Bronchial epithelial cell (primary cell): ENCODE measurements around the gene C22orf31. TPM values are rescaled to one million over a fixed set of nuclear protein-coding genes. Genes with fewer than 3 reads are reported as not detected.

Experiments
- DNase-seq: peaks from one replicate; pipeline ENCODE4 v3.0.0-alpha.2; 2010; ENCODE audit warnings: low read depth
- FAIRE-seq: peaks from 2 replicates; lab custom pipeline; 2011; peaks lifted over from hg19 to GRCh38; lab: Jason Lieb, UNC
- H3K27me3 ChIP-seq: 2 replicates; pipeline ENCODE4 v1.5.1; 2011; ENCODE audit warnings: low read length; ENCODE audit not compliant: control insufficient read depth, insufficient read depth
- H3K36me3 ChIP-seq: 2 replicates; pipeline ENCODE4 v1.5.1; 2011; ENCODE audit warnings: low read length; ENCODE audit not compliant: control insufficient read depth, insufficient read depth
- H3K4me3 ChIP-seq: 2 replicates; pipeline ENCODE4 v1.5.1; 2011; ENCODE audit warnings: mild to moderate bottlenecking, low read depth, low read length, control low read depth
- total RNA-seq: library from RNA; depleted of rRNA; stranded (reverse); fragments of >200 nt; gene quantifications from 2 replicates; pipeline ENCODE4 v1.2.1, GENCODE V29; 2014
- TF ChIP-seq, protein P1 (sequence below): IDR thresholded peaks from 2 replicates; pipeline ENCODE4 v1.5.1; 2011; ENCODE audit warnings: mild to moderate bottlenecking, moderate library complexity, low read length, control low read depth, inconsistent platforms; ENCODE audit not compliant: insufficient read depth, severe bottlenecking

Gene C22orf31
- total RNA-seq, 1 donor from 2014 or later = not detected

DNA sequence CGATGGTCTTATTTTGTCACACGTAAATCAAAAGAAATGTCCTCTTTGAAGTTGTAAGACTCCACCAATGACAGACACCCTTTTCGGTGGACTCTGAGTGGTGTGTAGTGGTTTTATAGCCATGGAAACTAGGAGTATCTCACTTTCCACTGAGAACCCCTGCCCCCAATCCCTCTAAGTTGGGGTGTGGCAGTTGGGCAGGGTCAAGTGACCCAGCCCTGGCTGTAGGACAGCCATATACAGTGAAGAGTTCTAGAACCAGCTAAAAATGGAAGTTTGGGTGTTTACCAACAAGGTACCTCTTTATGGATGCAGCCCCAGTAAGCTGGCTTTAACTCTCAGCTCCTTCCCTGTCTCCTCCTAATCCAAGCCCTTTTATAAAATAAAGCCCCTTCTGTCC lies 5.2 kb downstream of the C22orf31 start:
- no peaks in the 10 kb centered on the region for H3K27me3 ChIP-seq
- H3K4me3 ChIP-seq = no peak overlapping the region
- TF ChIP-seq, protein P1, sequence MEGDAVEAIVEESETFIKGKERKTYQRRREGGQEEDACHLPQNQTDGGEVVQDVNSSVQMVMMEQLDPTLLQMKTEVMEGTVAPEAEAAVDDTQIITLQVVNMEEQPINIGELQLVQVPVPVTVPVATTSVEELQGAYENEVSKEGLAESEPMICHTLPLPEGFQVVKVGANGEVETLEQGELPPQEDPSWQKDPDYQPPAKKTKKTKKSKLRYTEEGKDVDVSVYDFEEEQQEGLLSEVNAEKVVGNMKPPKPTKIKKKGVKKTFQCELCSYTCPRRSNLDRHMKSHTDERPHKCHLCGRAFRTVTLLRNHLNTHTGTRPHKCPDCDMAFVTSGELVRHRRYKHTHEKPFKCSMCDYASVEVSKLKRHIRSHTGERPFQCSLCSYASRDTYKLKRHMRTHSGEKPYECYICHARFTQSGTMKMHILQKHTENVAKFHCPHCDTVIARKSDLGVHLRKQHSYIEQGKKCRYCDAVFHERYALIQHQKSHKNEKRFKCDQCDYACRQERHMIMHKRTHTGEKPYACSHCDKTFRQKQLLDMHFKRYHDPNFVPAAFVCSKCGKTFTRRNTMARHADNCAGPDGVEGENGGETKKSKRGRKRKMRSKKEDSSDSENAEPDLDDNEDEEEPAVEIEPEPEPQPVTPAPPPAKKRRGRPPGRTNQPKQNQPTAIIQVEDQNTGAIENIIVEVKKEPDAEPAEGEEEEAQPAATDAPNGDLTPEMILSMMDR = no peak
- no peak for FAIRE-seq
- no peak for DNase-seq
- no peaks in the 10 kb centered on the region for H3K36me3 ChIP-seq

DNA sequence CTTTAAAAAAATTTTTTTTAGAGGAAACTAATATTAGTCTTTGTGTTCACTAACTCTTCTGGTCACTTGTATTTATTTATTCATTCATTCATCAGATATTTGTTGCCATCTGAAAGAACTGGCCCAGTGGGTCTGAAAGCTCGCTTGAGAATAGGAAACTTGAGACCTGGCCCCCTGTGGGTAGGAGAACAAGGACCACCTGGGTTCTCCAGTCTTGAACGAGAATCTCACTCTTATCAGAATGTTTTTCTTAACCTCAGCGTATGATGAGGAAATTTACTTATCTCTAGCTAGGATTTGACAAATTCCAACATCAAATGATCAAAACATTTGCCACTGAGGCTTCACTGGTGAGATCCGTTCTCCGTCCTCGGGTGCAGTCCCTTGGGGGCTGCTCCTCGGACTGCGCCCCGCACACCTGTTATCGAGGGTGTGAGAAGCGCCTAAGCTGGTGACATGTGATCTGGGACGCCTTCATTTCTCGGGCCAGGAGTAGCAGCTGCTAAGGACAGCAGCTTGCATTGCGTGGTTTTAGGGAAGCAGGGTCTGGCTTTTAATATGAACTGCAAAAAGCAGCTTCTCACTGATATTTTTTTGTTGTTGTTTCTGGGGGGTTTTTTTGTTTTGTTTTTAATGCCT lies 6.3 kb downstream of the C22orf31 start:
- FAIRE-seq (no peak), DNase-seq (no peak)
- Histone ChIP-seq H3K4me3 (no peak overlapping the region), H3K27me3 (no peaks in the 10 kb centered on the region), H3K36me3 (no peaks in the 10 kb centered on the region)
- TF ChIP-seq, protein P1 = no peak

DNA sequence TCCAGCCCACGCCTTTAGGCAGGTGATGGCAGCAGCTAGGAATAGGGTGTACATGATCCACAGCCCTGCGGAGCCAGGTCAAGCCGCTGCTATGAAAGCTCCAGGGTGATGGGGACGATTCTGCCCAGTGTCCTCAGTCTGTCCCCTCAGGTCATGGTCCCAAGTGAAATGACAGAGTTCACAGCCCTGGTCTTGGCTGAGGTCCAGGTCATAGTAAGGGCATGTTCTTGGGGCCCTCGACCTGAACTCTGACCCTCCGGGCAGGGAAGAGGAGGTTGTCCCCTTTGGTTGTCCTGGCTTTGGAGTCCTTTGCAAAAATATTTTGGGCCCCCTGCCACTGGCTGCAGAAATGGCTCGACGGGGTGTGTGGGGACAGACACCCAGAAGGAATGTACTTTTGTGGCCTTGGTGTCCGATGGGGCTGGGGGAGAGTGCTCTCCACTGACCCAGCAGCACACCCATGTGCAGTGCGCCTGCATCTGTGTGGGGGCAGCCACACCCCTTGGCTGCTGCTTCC lies 7.3 kb downstream of the C22orf31 start:
- TF ChIP-seq, protein P1 = no peak
- DNase-seq (no peak), FAIRE-seq (no peak)
- Histone ChIP-seq H3K36me3 (peaks cover 4% of the 10 kb centered on the region), H3K27me3 (no peaks in the 10 kb centered on the region), H3K4me3 (no peak overlapping the region)

DNA sequence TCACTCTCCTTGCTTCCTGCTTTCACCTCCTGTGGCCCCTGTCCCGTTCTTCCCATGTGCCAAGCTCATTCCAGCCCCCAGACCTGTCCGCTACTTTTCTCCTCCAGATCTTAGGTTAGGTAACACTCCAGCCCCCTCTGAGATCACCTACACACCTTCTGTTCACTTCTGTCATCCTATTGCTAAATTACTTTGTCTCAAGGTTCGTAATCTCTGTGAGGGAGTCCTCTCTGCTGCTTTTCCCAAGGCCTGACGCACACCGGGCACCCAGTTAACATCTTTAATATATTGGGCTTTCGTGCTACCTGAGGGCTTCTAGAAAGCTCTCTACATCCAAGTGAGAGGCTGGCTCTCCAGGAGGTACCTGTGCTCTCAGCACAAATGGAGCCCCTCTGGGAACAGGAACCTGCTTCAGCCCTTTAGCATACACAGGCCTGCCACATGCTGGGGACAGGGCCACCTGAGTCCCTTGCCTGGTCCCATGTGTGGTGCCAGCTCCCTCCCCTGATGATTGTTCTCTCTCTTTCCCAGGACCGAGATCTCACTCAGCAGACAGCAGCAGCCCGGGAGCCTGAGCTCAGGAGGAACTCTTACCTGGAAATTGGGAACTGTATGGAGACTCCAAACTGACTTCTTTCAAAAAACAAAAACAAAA lies 8.5 kb downstream of the C22orf31 start:
- H3K27me3 ChIP-seq = no peaks in the 10 kb centered on the region
- H3K4me3 ChIP-seq = no peak overlapping the region
- TF ChIP-seq, protein P1 = no peak
- DNase-seq = no peak
- peaks cover 4% of the 10 kb centered on the region for H3K36me3 ChIP-seq
- FAIRE-seq = no peak

DNA sequence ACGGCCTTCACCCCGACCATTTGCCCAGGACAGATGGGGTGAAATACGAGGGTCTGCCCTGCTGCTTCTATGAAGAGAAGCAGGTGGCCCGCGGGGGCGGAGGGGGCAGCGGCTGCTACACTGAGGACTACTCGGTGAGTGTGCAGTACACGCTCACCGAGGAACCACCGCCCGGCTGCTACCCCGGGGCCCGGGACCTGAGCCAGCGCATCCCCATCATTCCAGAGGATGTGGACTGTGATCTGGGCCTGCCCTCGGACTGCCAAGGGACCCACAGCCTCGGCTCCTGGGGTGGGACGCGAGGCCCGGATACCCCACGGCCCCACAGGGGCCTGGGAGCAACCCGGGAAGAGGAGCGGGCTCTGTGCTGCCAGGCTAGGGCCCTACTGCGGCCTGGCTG lies 11.2 kb downstream of the C22orf31 start:
- Histone ChIP-seq H3K27me3 (no peaks in the 10 kb centered on the region), H3K36me3 (peaks cover 12% of the 10 kb centered on the region), H3K4me3 (no peak overlapping the region)
- TF ChIP-seq, protein P1 = no peak
- no peak for DNase-seq
- FAIRE-seq = no peak
